OCI-LY3 (cell line): Measurements from ENCODE around the gene FSTL3.

ENCODE experiments used
- CTCF ChIP-seq: fragments of 200-600, 300-600 bp; sonication (generic); IDR thresholded peaks from 2 replicates; pipeline ENCODE4 v1.5.1; 2014; ENCODE audit warnings: antibody characterized with exemption, low read length, low read depth
- EZH2phosphoT487 ChIP-seq: fragments of 200-600 bp; shearing (Covaris generic); IDR thresholded peaks from 2 replicates; pipeline ENCODE4 v1.6.1; 2018; ENCODE audit warnings: antibody characterized with exemption, mixed run types, low read depth

GRCh38 chr19:641702-642101 lies 34.5 kb upstream of the FSTL3 start:
- TF ChIP-seq CTCF, result no peak
- no peak for TF ChIP-seq EZH2phosphoT487
